Transverse colon (tissue), 3 donors: ENCODE measurements around the gene RTTN.

ENCODE experiments used
- CTCF ChIP-seq, 5 experiments: fragments of 200-600 bp in 3 of 5; fragments of 450-650 bp in 2 of 5; sonication (generic) in 3 of 5; IDR thresholded peaks; 1 replicate in 2 of 5; 2 replicates in 3 of 5; pipeline ENCODE4 v1.5.1; 2016 to 2017; ENCODE audit warnings: antibody characterized with exemption in 5 of 5, inconsistent platforms in 3 of 5, mild to moderate bottlenecking in 2 of 5, moderate library complexity in 1 of 5
- EP300 ChIP-seq: sonication (generic); formaldehyde crosslinking; IDR thresholded peaks from one replicate; pipeline ENCODE4 v1.6.1; 2017; ENCODE audit warnings: antibody characterized with exemption, low read depth
- POLR2A ChIP-seq: fragments of 450-650 bp; IDR thresholded peaks from one replicate; pipeline ENCODE4 v1.6.1; 2016; ENCODE audit warnings: antibody characterized with exemption, mild to moderate bottlenecking, moderate library complexity

GRCh38 chr18:70028084-70028483, 177.4 kb downstream of the RTTN start:
- no peak for TF ChIP-seq CTCF (IDR thresholded peaks at IDR 0.05)
- no peak for TF ChIP-seq POLR2A
- TF ChIP-seq EP300 = no peak
